Vagina (tissue), 2 donors: ENCODE data around the gene ADGRV1. TPM values are rescaled to one million over a fixed set of nuclear protein-coding genes. Genes with fewer than 3 reads are reported as not detected.

Experiments used
- DNase-seq, 2 donors: peaks; one replicate each; pipeline ENCODE4 v3.0.0-alpha.2; 2017; ENCODE audit errors: extremely low spot score in 2 of 2
- H3K27ac ChIP-seq: fragments of 200-600 bp; sonication (generic); one replicate; pipeline ENCODE4 v1.5.1; 2019
- H3K27me3 ChIP-seq: fragments of 200-600 bp; sonication (generic); one replicate; pipeline ENCODE4 v1.5.1; 2019
- H3K36me3 ChIP-seq, 2 donors: fragments of 200-600 bp; sonication (generic); one replicate each; pipeline ENCODE4 v1.5.1; 2017 to 2019
- H3K4me1 ChIP-seq: fragments of 200-600 bp; sonication (generic); one replicate; pipeline ENCODE4 v1.5.1; 2019
- H3K4me3 ChIP-seq, 2 donors: fragments of 200-600 bp; sonication (generic); 1 replicate in 1 of 2; 2 replicates in 1 of 2; pipeline ENCODE4 v1.5.1; 2016 to 2019
- H3K9me3 ChIP-seq: fragments of 200-600 bp; sonication (generic); one replicate; pipeline ENCODE4 v1.5.1; 2019
- POLR2A ChIP-seq, 2 donors: fragments of 450-650 bp; IDR thresholded peaks; one replicate each; pipeline ENCODE4 v1.6.1; 2017; ENCODE audit warnings: antibody characterized with exemption in 2 of 2, mild to moderate bottlenecking in 2 of 2, moderate library complexity in 2 of 2
- POLR2AphosphoS5 ChIP-seq, 2 donors: sonication (generic); formaldehyde crosslinking; IDR thresholded peaks; one replicate each; pipeline ENCODE4 v1.9.0; 2017; ENCODE audit warnings: antibody characterized with exemption in 2 of 2, mild to moderate bottlenecking in 2 of 2, low read depth in 1 of 2; ENCODE audit not compliant: insufficient read depth in 1 of 2
- intact Hi-C: fragments of 100-400 bp; cut with DNase I; formaldehyde crosslinking; loops from one replicate; pipeline ENCODE4 v1.15.1; 2023
- total RNA-seq: library from RNA; depleted of rRNA; stranded (reverse); fragments of >200 nt; gene quantifications from one replicate; pipeline ENCODE4 v1.2.3, GENCODE V29; 2016
- TF ChIP-seq, protein P1 (sequence below), 3 experiments: fragments of 450-650 bp in 2 of 3; fragments of 200-600 bp in 1 of 3; sonication (generic) in 1 of 3; IDR thresholded peaks; one replicate each; pipeline ENCODE4 v1.5.1; 2017 to 2019; ENCODE audit warnings: antibody characterized with exemption in 3 of 3, mild to moderate bottlenecking in 2 of 3, moderate library complexity in 2 of 3

The ADGRV1 gene
- total RNA-seq, 1 donor from 2014 or later: 10.6 TPM

DNA sequence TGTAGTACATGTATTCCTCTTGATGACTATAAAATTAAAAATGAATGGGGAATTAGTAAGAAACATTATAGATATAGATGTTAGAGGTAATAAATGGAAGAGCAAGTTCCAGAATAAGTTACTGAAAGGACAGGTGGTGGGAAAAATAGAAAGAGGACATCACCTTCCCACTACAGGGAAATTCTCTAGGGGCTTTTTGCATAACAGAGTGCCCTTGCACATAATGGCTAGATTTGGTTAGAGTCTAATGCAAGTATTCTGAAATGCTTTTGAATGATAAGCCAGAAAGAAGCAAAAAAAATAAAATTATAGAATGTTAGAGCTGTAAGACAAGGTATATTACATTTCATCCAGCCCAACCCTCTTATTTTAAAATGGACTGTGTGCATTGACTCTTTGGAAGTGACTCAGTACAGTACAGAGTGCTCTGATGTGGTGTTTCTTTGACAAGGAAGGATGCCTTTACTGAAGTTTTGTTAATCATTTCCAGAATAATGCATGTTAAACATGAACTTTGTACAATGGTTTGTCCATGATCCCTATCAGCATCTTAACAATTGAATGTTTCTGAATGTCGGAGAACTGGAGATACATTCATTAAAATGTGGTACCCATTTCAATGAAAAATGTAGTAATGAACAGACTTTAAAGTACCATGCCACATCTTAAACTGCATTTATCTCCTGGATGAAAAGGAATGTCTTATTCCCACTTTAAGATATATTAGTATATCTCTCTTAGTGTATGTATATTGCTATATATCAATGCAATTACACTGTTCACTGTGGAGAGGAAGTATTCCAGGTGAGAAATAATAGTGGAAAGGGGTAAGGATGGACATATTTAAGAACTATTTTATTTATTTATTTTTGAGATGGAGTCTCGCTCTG lies 391.1 kb downstream of the ADGRV1 start:
- intact Hi-C loops: no loop called here
- DNase-seq: no peak
- no peaks in the 10 kb centered on the region for H3K36me3 ChIP-seq

DNA sequence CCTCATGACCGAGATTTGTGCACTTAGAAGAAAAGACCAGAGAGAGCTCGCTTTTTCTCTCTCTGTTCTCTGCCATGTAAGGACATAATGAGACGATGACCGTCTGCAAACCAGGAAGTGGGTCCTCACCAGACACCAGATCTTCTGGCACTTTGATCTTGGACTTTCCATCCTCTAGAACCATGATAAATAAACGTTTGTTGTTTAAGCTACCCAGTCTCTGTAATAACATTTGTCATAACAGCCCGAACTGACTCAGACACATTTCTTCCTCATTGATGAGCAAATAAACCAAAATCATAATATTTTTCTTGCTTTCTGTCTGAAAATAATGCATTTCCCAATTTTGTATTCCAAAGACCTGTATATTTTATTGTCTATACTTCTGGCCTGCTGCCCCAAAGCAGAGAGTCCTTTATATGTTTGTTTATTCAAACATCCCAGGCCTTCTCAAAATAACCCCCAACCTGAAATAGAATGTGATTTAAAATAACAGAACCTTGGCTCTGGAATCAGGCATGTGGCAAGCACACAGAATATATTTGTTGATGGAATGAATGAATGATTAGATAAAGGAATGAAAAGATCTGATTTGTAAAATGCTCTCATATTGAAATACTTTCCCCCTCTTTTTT lies 396.5 kb downstream of the ADGRV1 start:
- no peaks in the 10 kb centered on the region for H3K9me3 ChIP-seq

More for the DNA sequence above, 391.1 kb downstream of the ADGRV1 start:
- TF ChIP-seq, protein P1, sequence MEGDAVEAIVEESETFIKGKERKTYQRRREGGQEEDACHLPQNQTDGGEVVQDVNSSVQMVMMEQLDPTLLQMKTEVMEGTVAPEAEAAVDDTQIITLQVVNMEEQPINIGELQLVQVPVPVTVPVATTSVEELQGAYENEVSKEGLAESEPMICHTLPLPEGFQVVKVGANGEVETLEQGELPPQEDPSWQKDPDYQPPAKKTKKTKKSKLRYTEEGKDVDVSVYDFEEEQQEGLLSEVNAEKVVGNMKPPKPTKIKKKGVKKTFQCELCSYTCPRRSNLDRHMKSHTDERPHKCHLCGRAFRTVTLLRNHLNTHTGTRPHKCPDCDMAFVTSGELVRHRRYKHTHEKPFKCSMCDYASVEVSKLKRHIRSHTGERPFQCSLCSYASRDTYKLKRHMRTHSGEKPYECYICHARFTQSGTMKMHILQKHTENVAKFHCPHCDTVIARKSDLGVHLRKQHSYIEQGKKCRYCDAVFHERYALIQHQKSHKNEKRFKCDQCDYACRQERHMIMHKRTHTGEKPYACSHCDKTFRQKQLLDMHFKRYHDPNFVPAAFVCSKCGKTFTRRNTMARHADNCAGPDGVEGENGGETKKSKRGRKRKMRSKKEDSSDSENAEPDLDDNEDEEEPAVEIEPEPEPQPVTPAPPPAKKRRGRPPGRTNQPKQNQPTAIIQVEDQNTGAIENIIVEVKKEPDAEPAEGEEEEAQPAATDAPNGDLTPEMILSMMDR (IDR thresholded peaks at IDR 0.05): no peak
- no peak for TF ChIP-seq POLR2A (IDR thresholded peaks at IDR 0.05)
- TF ChIP-seq POLR2AphosphoS5 (IDR thresholded peaks at IDR 0.05; ENCODE audit: insufficient read depth in 1 of 2, low read depth in 1 of 2): no peak
- no peaks in the 10 kb centered on the region for H3K4me1 ChIP-seq
- no peaks in the 10 kb centered on the region for H3K27me3 ChIP-seq
- H3K9me3 ChIP-seq: no peaks in the 10 kb centered on the region
- H3K4me3 ChIP-seq: no peak overlapping the region
- no peak overlapping the region for H3K27ac ChIP-seq

GRCh38 chr5:90956511-90957097 lies 398.0 kb downstream of the ADGRV1 start:
- Histone ChIP-seq H3K27ac (no peak overlapping the region), H3K36me3 (no peaks in the 10 kb centered on the region), H3K9me3 (no peaks in the 10 kb centered on the region), H3K4me3 (no peak overlapping the region), H3K27me3 (no peaks in the 10 kb centered on the region), H3K4me1 (no peaks in the 10 kb centered on the region)
- intact Hi-C loops: no loop called here
- DNase-seq: no peak
- TF ChIP-seq, protein P1 (IDR thresholded peaks at IDR 0.05): no peak
- no peak for TF ChIP-seq POLR2A (IDR thresholded peaks at IDR 0.05)
- TF ChIP-seq POLR2AphosphoS5 (IDR thresholded peaks at IDR 0.05; ENCODE audit: insufficient read depth in 1 of 2, low read depth in 1 of 2): no peak

More for the DNA sequence above, 396.5 kb downstream of the ADGRV1 start:
- Histone ChIP-seq H3K27me3 (no peaks in the 10 kb centered on the region), H3K36me3 (no peaks in the 10 kb centered on the region), H3K4me3 (no peak overlapping the region), H3K27ac (no peak overlapping the region), H3K4me1 (no peaks in the 10 kb centered on the region)
- TF ChIP-seq POLR2A (IDR thresholded peaks at IDR 0.05): no peak
- TF ChIP-seq POLR2AphosphoS5 (IDR thresholded peaks at IDR 0.05; ENCODE audit: insufficient read depth in 1 of 2, low read depth in 1 of 2): no peak
- TF ChIP-seq, protein P1 (IDR thresholded peaks at IDR 0.05): no peak
- intact Hi-C loops: no loop called here
- no peak for DNase-seq

GRCh38 chr5:90957906-90958305 lies 399.3 kb downstream of the ADGRV1 start:
- no peak for DNase-seq
- H3K27me3 ChIP-seq: no peaks in the 10 kb centered on the region
- no peaks in the 10 kb centered on the region for H3K36me3 ChIP-seq
- no peaks in the 10 kb centered on the region for H3K4me1 ChIP-seq
- H3K4me3 ChIP-seq: no peak overlapping the region
- H3K27ac ChIP-seq: no peak overlapping the region
- no peaks in the 10 kb centered on the region for H3K9me3 ChIP-seq
- intact Hi-C loops: no loop called here
- TF ChIP-seq, protein P1 (IDR thresholded peaks at IDR 0.05): no peak
